ENCODE results near the gene GOLIM4. TPM values are rescaled to one million over a fixed set of nuclear protein-coding genes. Genes with fewer than 3 reads are reported as not detected.

The GOLIM4 gene
- total RNA-seq, 2 donors from 2014 or later, result 42.8 to 44.0 TPM

- DNase-seq (ENCODE audit: low spot score), result no peak
- intact Hi-C loops (cut with DNase I), result no loop called here
Observed at GRCh38 chr3:167972502-167972901, 123.2 kb downstream of the GOLIM4 start.

- DNase-seq (ENCODE audit: low spot score), result no peak
- intact Hi-C loops (cut with DNase I), result no loop called here
Observed at GRCh38 chr3:167969548-167969947, 126.2 kb downstream of the GOLIM4 start.

DNA sequence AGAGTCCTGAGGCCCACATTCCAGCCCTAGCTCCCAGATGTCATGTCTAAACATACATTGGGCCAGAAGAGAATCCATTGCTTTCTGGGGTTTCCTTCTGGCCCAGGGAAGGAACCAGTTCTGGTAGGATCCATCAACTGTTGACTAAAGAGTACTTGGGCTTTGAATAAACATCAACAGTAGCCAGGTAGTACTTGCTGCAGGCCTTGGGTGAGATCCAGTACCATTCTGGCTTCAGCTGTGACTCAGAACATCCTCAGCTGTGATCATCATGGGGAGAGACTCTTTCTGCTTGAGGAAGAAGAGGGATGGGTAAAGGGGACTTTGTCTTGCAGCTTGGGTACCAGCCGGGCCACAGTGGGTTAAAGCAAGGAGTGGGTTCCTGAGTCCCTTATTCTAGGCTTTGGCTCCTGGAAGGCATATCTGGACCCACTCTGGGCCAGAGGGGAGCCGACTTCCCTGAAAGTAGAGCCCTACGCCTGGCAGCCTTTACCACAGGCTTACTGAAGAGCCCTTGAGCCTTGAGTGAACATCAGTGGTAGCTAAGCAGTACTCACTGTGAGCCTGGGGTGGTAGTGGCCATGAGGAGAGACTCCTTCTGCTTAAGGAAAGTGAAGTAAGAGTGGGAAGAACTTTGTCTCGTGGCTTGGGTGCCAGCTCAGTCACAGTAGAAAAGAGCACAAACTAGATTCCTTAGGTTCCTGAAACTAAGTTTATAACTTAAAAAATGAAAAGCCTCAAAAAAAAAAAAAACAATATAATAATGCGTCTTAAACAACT lies 128.3 kb downstream of the GOLIM4 start:
- intact Hi-C loops (cut with DNase I), result no loop called here
- no peak for DNase-seq (ENCODE audit: low spot score)
